Peyer's patch (tissue), 4 donors: ENCODE measurements around the gene NCAM2.

Experiments
- POLR2A ChIP-seq, 2 donors: fragments of 450-650 bp; IDR thresholded peaks; one replicate each; pipeline ENCODE4 v1.5.1; 2017; ENCODE audit warnings: antibody characterized with exemption in 2 of 2, mild to moderate bottlenecking in 2 of 2, moderate library complexity in 2 of 2
- TF ChIP-seq, protein P1 (sequence below), 6 experiments: fragments of 450-650 bp in 4 of 6; fragments of 200-600 bp in 2 of 6; sonication (generic) in 1 of 6; IDR thresholded peaks; one replicate each; pipeline ENCODE4 v1.5.1; 2017 to 2019; ENCODE audit warnings: antibody characterized with exemption in 6 of 6, mild to moderate bottlenecking in 3 of 6, moderate library complexity in 1 of 6

DNA sequence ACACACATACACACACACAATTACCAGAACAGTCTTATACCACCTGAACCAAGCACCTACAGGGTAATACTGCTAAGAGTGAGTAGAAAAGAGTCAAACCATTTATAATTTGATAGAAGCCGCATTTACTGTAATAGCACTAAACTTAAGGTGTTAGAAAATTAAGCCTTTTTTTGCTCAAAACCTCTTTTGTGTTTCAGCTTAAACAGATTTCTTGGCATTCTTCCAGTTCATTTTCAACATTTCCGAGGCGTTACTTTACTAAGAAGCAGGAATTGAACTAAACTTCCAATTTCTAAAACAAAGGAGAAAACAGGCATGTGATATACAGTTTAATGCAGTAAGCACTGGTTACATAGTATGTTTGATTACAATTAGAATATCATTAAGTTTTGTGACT lies 387.2 kb downstream of the NCAM2 start:
- TF ChIP-seq, protein P1, sequence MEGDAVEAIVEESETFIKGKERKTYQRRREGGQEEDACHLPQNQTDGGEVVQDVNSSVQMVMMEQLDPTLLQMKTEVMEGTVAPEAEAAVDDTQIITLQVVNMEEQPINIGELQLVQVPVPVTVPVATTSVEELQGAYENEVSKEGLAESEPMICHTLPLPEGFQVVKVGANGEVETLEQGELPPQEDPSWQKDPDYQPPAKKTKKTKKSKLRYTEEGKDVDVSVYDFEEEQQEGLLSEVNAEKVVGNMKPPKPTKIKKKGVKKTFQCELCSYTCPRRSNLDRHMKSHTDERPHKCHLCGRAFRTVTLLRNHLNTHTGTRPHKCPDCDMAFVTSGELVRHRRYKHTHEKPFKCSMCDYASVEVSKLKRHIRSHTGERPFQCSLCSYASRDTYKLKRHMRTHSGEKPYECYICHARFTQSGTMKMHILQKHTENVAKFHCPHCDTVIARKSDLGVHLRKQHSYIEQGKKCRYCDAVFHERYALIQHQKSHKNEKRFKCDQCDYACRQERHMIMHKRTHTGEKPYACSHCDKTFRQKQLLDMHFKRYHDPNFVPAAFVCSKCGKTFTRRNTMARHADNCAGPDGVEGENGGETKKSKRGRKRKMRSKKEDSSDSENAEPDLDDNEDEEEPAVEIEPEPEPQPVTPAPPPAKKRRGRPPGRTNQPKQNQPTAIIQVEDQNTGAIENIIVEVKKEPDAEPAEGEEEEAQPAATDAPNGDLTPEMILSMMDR (IDR thresholded peaks at IDR 0.05): no peak
- no peak for TF ChIP-seq POLR2A (IDR thresholded peaks at IDR 0.05)
